ENCODE data around the gene DNMT1. TPM values are rescaled to one million over a fixed set of nuclear protein-coding genes. Genes with fewer than 3 reads are reported as not detected.

DNMT1 gene
- total RNA-seq, 1 experiment from 2014 or later = 383 TPM

- H3K36me3 ChIP-seq (ENCODE audit: insufficient read depth, low read length, poor library complexity, severe bottlenecking) = peaks cover 28% of the 10 kb centered on the region
- BruUV-seq (replicated peaks) = no TSS peak
- no peak for TF ChIP-seq EZH2 (IDR thresholded peaks at IDR 0.05; ENCODE audit: borderline replicate concordance, low read depth, low read length, poor library complexity, severe bottlenecking)
- TF ChIP-seq CTCF (conservative IDR thresholded peaks at IDR 0.05; ENCODE audit: low read depth, low read length) = no peak
- peaks cover 1% of the 10 kb centered on the region for H3K4me1 ChIP-seq (ENCODE audit: insufficient read depth, low read length, poor library complexity, severe bottlenecking)
- CTCF ChIA-PET = no interaction called here
- POLR2A ChIA-PET (ENCODE audit: low non-redundant PET) = no interaction called here
- no peaks in the 10 kb centered on the region for H3K9me3 ChIP-seq (ENCODE audit: low read depth, low read length, poor library complexity, severe bottlenecking)
- no peak overlapping the region for H3K27ac ChIP-seq (ENCODE audit: low read depth, low read length, poor library complexity, severe bottlenecking)
- intact Hi-C loops (cut with micrococcal nuclease; ENCODE audit: unreplicated experiment) = no loop called here
- DNase-seq (ENCODE audit: low spot score) = no peak
- no peak overlapping the region for H3K4me3 ChIP-seq (ENCODE audit: low read depth, low read length, poor library complexity, severe bottlenecking)
- H3K27me3 ChIP-seq (replicated peaks; ENCODE audit: insufficient read depth, low read depth, low read length, poor library complexity) = no peaks in the 10 kb centered on the region
Measured at GRCh38 chr19:10126213-10126639, 68.5 kb downstream of the DNMT1 start.

GRCh38 chr19:10124429-10124828, 70.3 kb downstream of the DNMT1 start:
- no peaks in the 10 kb centered on the region for H3K27me3 ChIP-seq (replicated peaks; ENCODE audit: insufficient read depth, low read depth, low read length, poor library complexity)
- intact Hi-C loops (cut with micrococcal nuclease; ENCODE audit: unreplicated experiment) = loop anchor here (5.0 kb wide), 1 partner anchor 128 kb away; the partner anchor contains the start of gene MRPL4
- no peak for TF ChIP-seq EZH2 (IDR thresholded peaks at IDR 0.05; ENCODE audit: borderline replicate concordance, low read depth, low read length, poor library complexity, severe bottlenecking)
- no peak for TF ChIP-seq CTCF (conservative IDR thresholded peaks at IDR 0.05; ENCODE audit: low read depth, low read length)
- no peaks in the 10 kb centered on the region for H3K9me3 ChIP-seq (ENCODE audit: low read depth, low read length, poor library complexity, severe bottlenecking)
- no peak for DNase-seq (ENCODE audit: low spot score)
- ChIA-PET POLR2A (ENCODE audit: low non-redundant PET) (no interaction called here), CTCF (interaction anchor here (0.7 kb wide), 2 partner anchors 48 to 124 kb away, joined by 6 read pairs; no protein-coding TSS in a partner anchor)
- peaks cover 17% of the 10 kb centered on the region for H3K36me3 ChIP-seq (ENCODE audit: insufficient read depth, low read length, poor library complexity, severe bottlenecking)
- BruUV-seq (replicated peaks) = no TSS peak
- H3K4me1 ChIP-seq (ENCODE audit: insufficient read depth, low read length, poor library complexity, severe bottlenecking) = peaks cover 11% of the 10 kb centered on the region
- no peak overlapping the region for H3K4me3 ChIP-seq (ENCODE audit: low read depth, low read length, poor library complexity, severe bottlenecking)
- no peak overlapping the region for H3K27ac ChIP-seq (ENCODE audit: low read depth, low read length, poor library complexity, severe bottlenecking)

GRCh38 chr19:10122045-10122444, 72.7 kb downstream of the DNMT1 start:
- BruUV-seq (replicated peaks) = no TSS peak
- intact Hi-C loops (cut with micrococcal nuclease; ENCODE audit: unreplicated experiment) = loop anchor here (5.0 kb wide), 1 partner anchor 130 kb away; the partner anchor contains the start of gene MRPL4
- TF ChIP-seq EZH2 (IDR thresholded peaks at IDR 0.05; ENCODE audit: borderline replicate concordance, low read depth, low read length, poor library complexity, severe bottlenecking) (no peak), CTCF (conservative IDR thresholded peaks at IDR 0.05; ENCODE audit: low read depth, low read length) (no peak)
- peaks cover 17% of the 10 kb centered on the region for H3K4me1 ChIP-seq (ENCODE audit: insufficient read depth, low read length, poor library complexity, severe bottlenecking)
- H3K4me3 ChIP-seq (ENCODE audit: low read depth, low read length, poor library complexity, severe bottlenecking) = no peak overlapping the region
- no peak for DNase-seq (ENCODE audit: low spot score)
- H3K27ac ChIP-seq (ENCODE audit: low read depth, low read length, poor library complexity, severe bottlenecking) = peak overlapping the region; percentile 0
- CTCF ChIA-PET = no interaction called here
- POLR2A ChIA-PET (ENCODE audit: low non-redundant PET) = interaction anchor here (0.7 kb wide), 1 partner anchor 829 kb away, joined by 6 read pairs; no protein-coding TSS in a partner anchor
- peaks cover 19% of the 10 kb centered on the region for H3K36me3 ChIP-seq (ENCODE audit: insufficient read depth, low read length, poor library complexity, severe bottlenecking)
- no peaks in the 10 kb centered on the region for H3K27me3 ChIP-seq (replicated peaks; ENCODE audit: insufficient read depth, low read depth, low read length, poor library complexity)
- no peaks in the 10 kb centered on the region for H3K9me3 ChIP-seq (ENCODE audit: low read depth, low read length, poor library complexity, severe bottlenecking)

All from A673 (cell line).